ENCODE results near the gene TRAP1.

The TRAP1 gene

GRCh38 chr16:3713587-3714242 lies 3.6 kb downstream of the TRAP1 start:
- DNase-seq (ENCODE audit: low spot score), result no peak

DNA sequence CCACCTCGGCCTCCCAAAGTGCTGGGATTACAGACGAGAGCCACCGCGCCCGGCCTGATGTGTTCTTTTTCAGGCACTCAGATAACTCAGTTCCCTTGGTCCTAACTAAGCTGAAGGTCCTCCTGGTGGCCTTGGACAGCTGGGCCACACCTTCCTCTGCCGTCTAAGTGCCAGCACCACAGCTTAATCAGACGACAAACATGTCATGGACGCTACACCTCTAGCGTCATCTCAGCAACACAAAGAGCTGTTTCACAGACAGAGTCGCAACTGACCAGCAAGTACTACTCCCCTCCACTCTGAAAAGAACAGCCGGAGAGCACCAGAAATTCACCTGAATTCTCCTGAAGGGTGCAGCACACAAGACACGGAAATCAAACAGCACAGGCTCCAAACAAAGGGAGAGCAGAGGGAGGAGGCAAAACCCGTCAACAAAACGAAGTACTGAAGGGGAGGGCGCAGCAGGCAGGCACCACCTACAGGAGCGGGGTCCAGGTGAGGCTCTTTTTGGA lies 4.4 kb downstream of the TRAP1 start:
- DNase-seq (ENCODE audit: low spot score), result no peak

- DNase-seq (ENCODE audit: low spot score), result no peak
Observed at GRCh38 chr16:3706253-3707012, 10.9 kb downstream of the TRAP1 start.

DNA sequence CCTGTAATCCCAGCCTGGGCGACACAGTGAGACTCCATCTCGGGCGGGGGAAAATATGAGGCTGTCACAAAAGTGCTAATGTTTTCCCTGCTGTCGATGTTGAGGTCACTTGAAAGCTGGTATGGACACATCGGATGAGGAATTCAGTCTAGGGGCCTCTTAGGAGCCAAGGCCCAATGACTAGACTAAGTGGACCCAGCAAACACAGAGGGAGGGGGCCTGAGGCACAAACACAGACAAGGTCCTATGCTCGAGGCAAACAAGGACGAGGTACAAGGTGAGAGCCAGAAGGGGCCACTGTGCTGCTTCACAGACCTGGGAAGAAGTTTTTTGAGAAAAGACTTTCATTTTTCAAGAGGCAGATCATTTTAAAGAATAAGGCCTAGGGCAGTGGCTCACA lies 15.2 kb downstream of the TRAP1 start:
- no peak for DNase-seq (ENCODE audit: low spot score)

DNA sequence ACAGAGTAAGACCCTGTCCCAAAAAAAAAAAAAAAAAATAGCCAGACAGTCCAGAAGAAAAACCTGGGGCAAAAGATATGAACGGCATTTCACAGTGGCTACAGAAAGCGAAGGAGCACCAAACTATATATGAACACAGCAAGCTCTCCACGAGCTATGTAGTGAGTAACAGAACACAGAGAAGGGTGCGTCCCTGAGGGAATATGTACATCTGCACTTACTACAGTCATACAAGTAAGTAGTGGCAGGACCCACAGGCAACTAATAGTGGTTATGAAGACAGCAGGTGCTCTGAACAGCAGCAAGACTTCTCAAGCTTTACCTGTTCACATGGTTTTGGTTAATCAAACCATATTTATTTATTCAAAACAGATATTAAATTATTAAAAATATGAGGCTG lies 15.8 kb downstream of the TRAP1 start:
- DNase-seq (ENCODE audit: low spot score), result no peak

- DNase-seq (ENCODE audit: low spot score), result no peak
Observed at GRCh38 chr16:3698941-3699340, 18.4 kb downstream of the TRAP1 start.

GRCh38 chr16:3696425-3697218 lies 20.7 kb downstream of the TRAP1 start:
- DNase-seq (ENCODE audit: low spot score), result peak; percentile 79

GRCh38 chr16:3695610-3696369 lies 21.5 kb downstream of the TRAP1 start:
- DNase-seq (ENCODE audit: low spot score), result no peak

GRCh38 chr16:3694051-3694450 lies 23.3 kb downstream of the TRAP1 start:
- DNase-seq (ENCODE audit: low spot score), result no peak

DNA sequence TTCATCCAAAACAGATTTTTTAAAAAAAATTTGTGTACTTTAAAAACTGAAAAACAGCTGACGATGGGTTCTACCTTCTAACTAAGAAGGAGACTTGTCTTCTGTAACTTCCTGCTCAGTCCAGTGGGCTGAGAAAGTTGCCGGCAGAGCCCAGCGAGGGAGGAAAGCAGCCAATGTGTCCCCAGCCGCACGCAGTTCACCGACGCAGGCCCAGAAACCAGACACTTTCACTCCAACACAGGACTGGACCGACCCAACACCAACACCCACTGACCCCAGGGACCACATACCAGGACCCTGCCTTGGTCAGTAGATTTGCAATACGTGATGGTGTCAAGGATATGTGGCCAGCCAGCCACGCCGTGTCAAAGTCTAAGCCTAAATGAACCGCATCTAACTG lies 25.6 kb downstream of the TRAP1 start:
- no peak for DNase-seq (ENCODE audit: low spot score)

GRCh38 chr16:3690980-3691720 lies 26.2 kb downstream of the TRAP1 start:
- DNase-seq (ENCODE audit: low spot score), result peak; percentile 40

GRCh38 chr16:3690470-3690928 lies 26.8 kb downstream of the TRAP1 start:
- DNase-seq (ENCODE audit: low spot score), result peak; percentile 85

- no peak for DNase-seq (ENCODE audit: low spot score)
Observed at GRCh38 chr16:3689731-3690130, 27.6 kb downstream of the TRAP1 start.

DNA sequence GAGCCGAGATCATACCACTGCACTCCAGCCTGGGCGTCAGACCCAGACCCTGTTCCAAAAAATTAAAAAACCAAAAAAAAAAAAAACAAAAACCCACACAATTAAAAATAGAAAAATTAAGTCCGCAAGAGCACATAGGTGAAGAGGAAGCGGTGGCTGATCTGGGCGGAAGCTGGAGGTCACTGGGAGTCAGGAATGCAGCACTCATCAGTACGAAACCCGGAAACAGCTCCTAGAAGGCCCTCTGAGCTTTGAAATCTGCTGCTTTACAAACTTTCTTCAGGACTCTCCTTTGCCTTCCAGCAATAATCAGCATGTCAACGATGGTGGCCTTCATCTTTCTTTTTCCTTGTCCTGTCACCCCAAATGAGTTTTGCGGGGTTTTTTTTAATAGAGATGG lies 29.5 kb downstream of the TRAP1 start:
- DNase-seq (ENCODE audit: low spot score), result no peak

GRCh38 chr16:3687021-3687420 lies 30.3 kb downstream of the TRAP1 start:
- DNase-seq (ENCODE audit: low spot score), result no peak

DNA sequence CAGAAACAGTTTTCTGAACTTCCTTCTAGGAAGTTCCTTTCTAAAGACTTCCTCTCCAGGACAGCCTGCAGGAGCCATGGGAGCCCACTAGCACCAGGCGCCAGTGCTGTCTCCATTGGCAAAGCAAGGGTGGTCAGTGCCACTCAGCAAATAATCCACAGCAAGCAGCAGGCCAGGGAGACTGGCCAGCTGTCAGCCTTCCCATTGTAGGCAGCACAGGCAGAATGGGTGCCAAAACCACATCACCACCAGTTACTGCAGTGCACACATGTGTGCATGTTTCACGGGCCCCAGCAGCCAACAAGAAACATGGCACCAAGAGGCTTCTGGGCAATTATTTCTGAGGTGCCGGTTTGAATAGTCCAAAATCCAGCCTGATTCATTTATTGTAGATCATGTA lies 36.1 kb downstream of the TRAP1 start:
- no peak for DNase-seq (ENCODE audit: low spot score)

DNA sequence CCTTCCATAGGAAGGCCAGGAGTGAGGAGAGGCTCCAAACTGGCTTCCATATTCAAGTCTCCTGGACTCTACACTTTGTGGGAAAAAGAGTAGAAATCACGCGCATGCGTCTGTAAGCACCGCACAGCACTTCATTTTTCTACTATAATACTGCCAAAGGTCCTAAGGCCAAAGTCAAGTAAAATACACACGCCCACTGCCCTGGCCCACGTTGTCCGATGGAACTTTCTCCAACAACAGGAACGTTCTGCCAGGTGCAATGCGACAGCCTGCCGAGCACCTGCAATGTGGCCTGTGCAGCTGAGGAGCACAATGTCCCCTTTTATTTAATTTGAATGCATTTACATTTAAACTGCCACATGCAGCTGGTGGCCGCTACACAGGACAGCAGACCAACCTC lies 39.3 kb downstream of the TRAP1 start:
- no peak for DNase-seq (ENCODE audit: low spot score)

DNA sequence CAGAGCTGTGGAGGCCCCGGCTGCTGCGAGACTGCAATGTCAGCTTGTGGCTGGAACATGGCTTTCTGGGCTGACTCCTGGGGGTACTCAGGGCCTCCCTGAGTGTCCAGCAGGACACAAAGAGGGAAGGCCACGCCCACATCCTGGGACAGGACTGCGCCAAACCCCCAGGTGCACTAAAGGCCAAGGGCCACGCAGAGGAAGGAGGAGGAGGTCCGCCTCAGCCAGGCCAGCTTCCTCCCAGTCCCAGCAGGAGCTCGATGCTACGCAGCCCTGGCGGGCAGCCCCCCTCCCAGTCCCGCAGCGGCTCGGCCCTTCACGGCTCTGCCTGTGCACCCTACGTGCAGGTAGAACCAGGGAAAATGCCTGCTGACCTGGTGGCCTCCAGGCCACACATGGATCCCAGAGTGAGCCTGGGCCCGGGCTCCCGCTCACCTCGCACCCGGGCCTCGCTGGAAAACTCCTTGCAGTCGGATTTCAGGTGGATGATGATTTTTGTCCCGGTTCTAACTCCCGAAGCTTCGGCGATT lies 41.7 kb downstream of the TRAP1 start:
- DNase-seq (ENCODE audit: low spot score), result no peak

- no peak for DNase-seq (ENCODE audit: low spot score)
Observed at GRCh38 chr16:3674513-3675295, 42.6 kb downstream of the TRAP1 start.
